HepG2 (cell line): ENCODE measurements around the gene CASKIN1. TPM values are rescaled to one million over a fixed set of nuclear protein-coding genes. Genes with fewer than 3 reads are reported as not detected.

ENCODE experiments used
- ATAC-seq: fragments of 200-7000 bp; cut with Tn5 transposase; 3 replicates; pipeline ENCODE4 v1.9.1; 2020; ENCODE audit warnings: mild to moderate bottlenecking, moderate library complexity
- BruUV-seq: library from RNA; stranded (reverse); fragments of 400-500 nt; replicated peaks from 2 replicates; lab custom pipeline; 2021; lab: Mats Ljungman, UMichigan
- CTCF ChIA-PET: fragments of 300-600 bp; formaldehyde crosslinking; extraction: SDS; loops from one replicate; lab custom pipeline; 2021; ENCODE audit warnings: low total read pairs, inconsistent platforms, low intra/inter-chr PET ratio; lab: Yijun Ruan, JAX
- POLR2A ChIA-PET: fragments of 350-600 bp; sonication (Branson Sonifier 250); formaldehyde crosslinking; loops from one replicate; lab custom pipeline; 2020; ENCODE audit warnings: antibody characterized with exemption, inconsistent platforms; lab: Yijun Ruan, JAX
- DNase-seq: peaks from one replicate; pipeline ENCODE4 v3.0.0-alpha.2; 2015; ENCODE audit warnings: low spot score
- FAIRE-seq: peaks from 3 replicates; lab custom pipeline; 2011; peaks lifted over from hg19 to GRCh38; lab: Jason Lieb, UNC
- H2AFZ ChIP-seq: one replicate; pipeline ENCODE4 v1.6.1; 2011; ENCODE audit warnings: low read length, inconsistent platforms
- H3K27ac ChIP-seq: fragments of 300-600 bp; 3 replicates; pipeline ENCODE4 v1.8.0; 2011; ENCODE audit warnings: mixed run types, mild to moderate bottlenecking, mixed read lengths, low read length, inconsistent platforms; ENCODE audit not compliant: insufficient read depth; ENCODE audit errors: extremely low read length
- H3K27me3 ChIP-seq, 2 experiments: fragments of 200-600 bp in 1 of 2; 2 replicates in 1 of 2; 3 replicates in 1 of 2; pipeline versions ENCODE4 v1.6.0 to v1.8.0; 2011; ENCODE audit warnings: low read length in 2 of 2, mild to moderate bottlenecking in 2 of 2, moderate library complexity in 2 of 2, inconsistent platforms in 1 of 2; ENCODE audit not compliant: insufficient read depth in 2 of 2, control insufficient read depth in 1 of 2
- H3K36me3 ChIP-seq, 2 experiments: fragments of 200-600 bp in 1 of 2; replicated peaks in 1 of 2; 2 replicates in 1 of 2; 3 replicates in 1 of 2; pipeline versions ENCODE4 v1.5.1 to v1.8.0; 2011; ENCODE audit warnings: low read length in 2 of 2, inconsistent platforms in 1 of 2; ENCODE audit not compliant: insufficient read depth in 2 of 2, control insufficient read depth in 1 of 2
- H3K4me1 ChIP-seq: 2 replicates; pipeline ENCODE4 v1.5.1; 2012; ENCODE audit warnings: low read length, inconsistent platforms; ENCODE audit not compliant: insufficient read depth
- H3K4me2 ChIP-seq: 2 replicates; pipeline ENCODE4 v1.6.0; 2011; ENCODE audit warnings: low read depth, low read length, inconsistent platforms
- H3K4me3 ChIP-seq, 3 experiments: fragments of 200-600 bp in 1 of 3; sonication (generic), shearing (Covaris generic) in 1 of 3; replicated peaks in 1 of 3; 2 replicates each; pipeline ENCODE4 v1.5.1; 2011 to 2016; ENCODE audit warnings: low read length in 3 of 3, inconsistent platforms in 2 of 3, low read depth in 2 of 3, mild to moderate bottlenecking in 2 of 3, control low read depth in 1 of 3, mixed read lengths in 1 of 3; ENCODE audit not compliant: insufficient read depth in 1 of 3
- H3K79me2 ChIP-seq: one replicate; pipeline ENCODE4 v1.6.1; 2011; ENCODE audit warnings: low read length, inconsistent platforms; ENCODE audit not compliant: insufficient read depth
- H3K9ac ChIP-seq: 2 replicates; pipeline ENCODE4 v1.6.0; 2011; ENCODE audit warnings: mild to moderate bottlenecking, low read depth, low read length, inconsistent platforms; ENCODE audit not compliant: insufficient read depth
- H3K9me3 ChIP-seq: 2 replicates; pipeline ENCODE4 v1.5.1; 2012; ENCODE audit warnings: mild to moderate bottlenecking, low read length
- H4K20me1 ChIP-seq: 2 replicates; pipeline ENCODE4 v1.6.0; 2011; ENCODE audit warnings: inconsistent platforms, mild to moderate bottlenecking, low read length, moderate library complexity; ENCODE audit not compliant: insufficient read depth
- AGO2 ChIP-seq: fragments of 200-400 bp; formaldehyde crosslinking; optimal IDR thresholded peaks from 2 replicates; pipeline ENCODE3; 2017; ENCODE audit warnings: mild to moderate bottlenecking, low read depth, low read length, moderate library complexity
- HCFC1 ChIP-seq: fragments of 150-350 bp; IDR thresholded peaks from 2 replicates; pipeline ENCODE4 v1.6.1; 2014; ENCODE audit warnings: low read depth, low read length
- JUNB ChIP-seq: sonication (generic); formaldehyde crosslinking; IDR thresholded peaks from 2 replicates; pipeline ENCODE4 v1.8.0; 2022; ENCODE audit warnings: missing genetic modification reagents, mild to moderate bottlenecking, borderline replicate concordance
- POLR2G ChIP-seq: fragments of 200-400 bp; formaldehyde crosslinking; IDR thresholded peaks from 2 replicates; pipeline ENCODE4 v1.6.1; 2018; ENCODE audit warnings: mild to moderate bottlenecking, low read depth, low read length, moderate library complexity
- RARG ChIP-seq: sonication (generic); formaldehyde crosslinking; IDR thresholded peaks from 2 replicates; pipeline ENCODE4 v1.4.0; 2020; ENCODE audit warnings: low read depth, mild to moderate bottlenecking, missing genetic modification reagents
- ZBTB7A ChIP-seq: sonication (generic); formaldehyde crosslinking; IDR thresholded peaks from 2 replicates; pipeline ENCODE4 v1.8.0; 2022; ENCODE audit warnings: mild to moderate bottlenecking, missing genetic modification reagents
- ZNF772 ChIP-seq: sonication (generic); formaldehyde crosslinking; IDR thresholded peaks from 2 replicates; pipeline ENCODE4 v1.5.0; 2020; ENCODE audit warnings: mild to moderate bottlenecking, missing genetic modification reagents
- WGBS: methylation state at CpG from one replicate; pipeline ENCODE4 v1.1.6; 2017; ENCODE audit warnings: low lambda C conversion rate; 5-methylcytosine and 5-hydroxymethylcytosine counted together
- in situ Hi-C: cut with HindIII; loops from 2 replicates; pipeline ENCODE4 v1.10.0; 2017; ENCODE audit warnings: low pct_unique_long_range_greater_than_20kb; ENCODE audit not compliant: extremely low pct_ligation_motif_present
- intact Hi-C: fragments of 100-400 bp; cut with micrococcal nuclease; formaldehyde crosslinking; loops from one replicate; pipeline ENCODE4 v1.10.0; 2022; ENCODE audit not compliant: unreplicated experiment
- polyA plus RNA-seq, 8 experiments: library from polyadenylated mRNA; depleted of rRNA in 3 of 8; stranded (reverse) in 7 of 8; unstranded in 1 of 8; fragments of >200 nt; fragmentation: Illumina TruSeq in 4 of 8; extraction: Trizol in 4 of 8; gene quantifications; 2 replicates each; pipeline versions ENCODE4 v1.2.1 to v1.2.3, GENCODE V29; 2011 to 2016; ENCODE audit warnings: low read depth in 4 of 8, missing spikeins in 1 of 8, mixed read lengths in 1 of 8; ENCODE audit not compliant: insufficient read depth in 1 of 8
- total RNA-seq, 5 experiments: library from RNA; depleted of rRNA; stranded (reverse); fragments of >200 nt; fragmentation: Illumina TruSeq; extraction: Trizol; gene quantifications; 2 replicates each; pipeline ENCODE4 v1.2.3, GENCODE V29; 2016; ENCODE audit warnings: low read depth in 1 of 5
- TF ChIP-seq, protein P1 (sequence below): sonication (generic); formaldehyde crosslinking; IDR thresholded peaks from 2 replicates; pipeline ENCODE4 v1.9.0; 2021; ENCODE audit warnings: mild to moderate bottlenecking, missing genetic modification reagents
- TF ChIP-seq, protein P2 (sequence below): sonication (generic); formaldehyde crosslinking; IDR thresholded peaks from 2 replicates; pipeline ENCODE4 v1.4.0; 2020; ENCODE audit warnings: mild to moderate bottlenecking, missing genetic modification reagents
- TF ChIP-seq, protein P3 (sequence below): sonication (generic); formaldehyde crosslinking; IDR thresholded peaks from 2 replicates; pipeline ENCODE4 v1.8.0; 2022; ENCODE audit warnings: missing genetic modification reagents, mild to moderate bottlenecking, moderate library complexity, borderline replicate concordance
- TF ChIP-seq, protein P4 (sequence below): sonication (generic); formaldehyde crosslinking; IDR thresholded peaks from 2 replicates; pipeline ENCODE4 v1.5.0; 2020; ENCODE audit warnings: missing genetic modification reagents, mild to moderate bottlenecking, borderline replicate concordance
- TF ChIP-seq, protein P5 (sequence below): IDR thresholded peaks from 2 replicates; pipeline ENCODE4 v1.6.1; 2012; ENCODE audit warnings: low read depth, low read length, improper control_type of control experiment

The CASKIN1 gene
- total and polyA plus RNA-seq, 2 of the 13 experiments (the other 11 are each of a cell fraction or from before 2014, with no cell fraction given) = 1.2 to 2.2 TPM

DNA sequence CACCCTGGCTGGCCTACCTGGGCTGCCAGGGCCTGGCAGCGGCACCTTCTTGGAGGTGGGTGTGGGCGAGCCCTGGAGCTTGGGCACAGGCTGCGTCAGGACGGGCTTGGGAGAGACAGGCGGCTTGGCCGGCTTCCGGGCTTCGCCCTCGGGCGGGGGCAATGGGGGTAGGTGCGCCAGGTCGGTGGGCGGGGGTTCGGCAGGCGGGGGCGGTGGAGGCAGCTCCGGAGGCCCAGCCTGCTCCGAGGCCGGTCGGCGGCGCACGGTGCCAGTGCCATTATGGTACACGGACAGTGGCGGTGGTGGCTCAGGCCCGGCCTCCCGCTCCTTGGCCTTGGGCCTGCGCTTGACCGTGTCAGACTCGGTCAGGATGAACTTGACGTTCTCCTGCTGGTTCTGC is 16.8 kb downstream of the CASKIN1 start:
- BruUV-seq = no TSS peak
- no peak overlapping the region for H3K4me3 ChIP-seq
- FAIRE-seq (no peak), DNase-seq (no peak), ATAC-seq (no peak)
- H3K27me3 ChIP-seq = no peaks in the 10 kb centered on the region
- in situ Hi-C loops = no loop called here
- CTCF ChIA-PET = no interaction called here
- no peaks in the 10 kb centered on the region for H3K79me2 ChIP-seq
- no peaks in the 10 kb centered on the region for H3K9me3 ChIP-seq
- no peak overlapping the region for H3K4me2 ChIP-seq
- 100% methylated on average over 2 of the region's 31 CpGs for WGBS
- POLR2A ChIA-PET = no interaction called here
- H3K27ac ChIP-seq = no peak overlapping the region
- peaks cover 17% of the 10 kb centered on the region for H3K4me1 ChIP-seq
- intact Hi-C loops = no loop called here
- H2AFZ ChIP-seq = no peak overlapping the region
- no peak overlapping the region for H3K9ac ChIP-seq
- H3K36me3 ChIP-seq = peaks cover 6 to 13% of the 10 kb centered on the region in 2 experiments; a peak in 2 of 5 replicates
- no peaks in the 10 kb centered on the region for H4K20me1 ChIP-seq
- peak; percentile 17 for TF ChIP-seq AGO2
- TF ChIP-seq HCFC1 = no peak
- TF ChIP-seq ZBTB7A = no peak
- TF ChIP-seq ZNF772 (CRISPR knock-in tag) = no peak
- TF ChIP-seq, protein P1, sequence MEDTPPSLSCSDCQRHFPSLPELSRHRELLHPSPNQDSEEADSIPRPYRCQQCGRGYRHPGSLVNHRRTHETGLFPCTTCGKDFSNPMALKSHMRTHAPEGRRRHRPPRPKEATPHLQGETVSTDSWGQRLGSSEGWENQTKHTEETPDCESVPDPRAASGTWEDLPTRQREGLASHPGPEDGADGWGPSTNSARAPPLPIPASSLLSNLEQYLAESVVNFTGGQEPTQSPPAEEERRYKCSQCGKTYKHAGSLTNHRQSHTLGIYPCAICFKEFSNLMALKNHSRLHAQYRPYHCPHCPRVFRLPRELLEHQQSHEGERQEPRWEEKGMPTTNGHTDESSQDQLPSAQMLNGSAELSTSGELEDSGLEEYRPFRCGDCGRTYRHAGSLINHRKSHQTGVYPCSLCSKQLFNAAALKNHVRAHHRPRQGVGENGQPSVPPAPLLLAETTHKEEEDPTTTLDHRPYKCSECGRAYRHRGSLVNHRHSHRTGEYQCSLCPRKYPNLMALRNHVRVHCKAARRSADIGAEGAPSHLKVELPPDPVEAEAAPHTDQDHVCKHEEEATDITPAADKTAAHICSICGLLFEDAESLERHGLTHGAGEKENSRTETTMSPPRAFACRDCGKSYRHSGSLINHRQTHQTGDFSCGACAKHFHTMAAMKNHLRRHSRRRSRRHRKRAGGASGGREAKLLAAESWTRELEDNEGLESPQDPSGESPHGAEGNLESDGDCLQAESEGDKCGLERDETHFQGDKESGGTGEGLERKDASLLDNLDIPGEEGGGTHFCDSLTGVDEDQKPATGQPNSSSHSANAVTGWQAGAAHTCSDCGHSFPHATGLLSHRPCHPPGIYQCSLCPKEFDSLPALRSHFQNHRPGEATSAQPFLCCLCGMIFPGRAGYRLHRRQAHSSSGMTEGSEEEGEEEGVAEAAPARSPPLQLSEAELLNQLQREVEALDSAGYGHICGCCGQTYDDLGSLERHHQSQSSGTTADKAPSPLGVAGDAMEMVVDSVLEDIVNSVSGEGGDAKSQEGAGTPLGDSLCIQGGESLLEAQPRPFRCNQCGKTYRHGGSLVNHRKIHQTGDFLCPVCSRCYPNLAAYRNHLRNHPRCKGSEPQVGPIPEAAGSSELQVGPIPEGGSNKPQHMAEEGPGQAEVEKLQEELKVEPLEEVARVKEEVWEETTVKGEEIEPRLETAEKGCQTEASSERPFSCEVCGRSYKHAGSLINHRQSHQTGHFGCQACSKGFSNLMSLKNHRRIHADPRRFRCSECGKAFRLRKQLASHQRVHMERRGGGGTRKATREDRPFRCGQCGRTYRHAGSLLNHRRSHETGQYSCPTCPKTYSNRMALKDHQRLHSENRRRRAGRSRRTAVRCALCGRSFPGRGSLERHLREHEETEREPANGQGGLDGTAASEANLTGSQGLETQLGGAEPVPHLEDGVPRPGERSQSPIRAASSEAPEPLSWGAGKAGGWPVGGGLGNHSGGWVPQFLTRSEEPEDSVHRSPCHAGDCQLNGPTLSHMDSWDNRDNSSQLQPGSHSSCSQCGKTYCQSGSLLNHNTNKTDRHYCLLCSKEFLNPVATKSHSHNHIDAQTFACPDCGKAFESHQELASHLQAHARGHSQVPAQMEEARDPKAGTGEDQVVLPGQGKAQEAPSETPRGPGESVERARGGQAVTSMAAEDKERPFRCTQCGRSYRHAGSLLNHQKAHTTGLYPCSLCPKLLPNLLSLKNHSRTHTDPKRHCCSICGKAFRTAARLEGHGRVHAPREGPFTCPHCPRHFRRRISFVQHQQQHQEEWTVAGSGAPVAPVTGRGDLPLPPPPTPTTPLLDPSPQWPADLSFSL (CRISPR knock-in tag) = no peak
- TF ChIP-seq, protein P2, sequence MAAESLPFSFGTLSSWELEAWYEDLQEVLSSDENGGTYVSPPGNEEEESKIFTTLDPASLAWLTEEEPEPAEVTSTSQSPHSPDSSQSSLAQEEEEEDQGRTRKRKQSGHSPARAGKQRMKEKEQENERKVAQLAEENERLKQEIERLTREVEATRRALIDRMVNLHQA (CRISPR knock-in tag) = no peak
- TF ChIP-seq, protein P3, sequence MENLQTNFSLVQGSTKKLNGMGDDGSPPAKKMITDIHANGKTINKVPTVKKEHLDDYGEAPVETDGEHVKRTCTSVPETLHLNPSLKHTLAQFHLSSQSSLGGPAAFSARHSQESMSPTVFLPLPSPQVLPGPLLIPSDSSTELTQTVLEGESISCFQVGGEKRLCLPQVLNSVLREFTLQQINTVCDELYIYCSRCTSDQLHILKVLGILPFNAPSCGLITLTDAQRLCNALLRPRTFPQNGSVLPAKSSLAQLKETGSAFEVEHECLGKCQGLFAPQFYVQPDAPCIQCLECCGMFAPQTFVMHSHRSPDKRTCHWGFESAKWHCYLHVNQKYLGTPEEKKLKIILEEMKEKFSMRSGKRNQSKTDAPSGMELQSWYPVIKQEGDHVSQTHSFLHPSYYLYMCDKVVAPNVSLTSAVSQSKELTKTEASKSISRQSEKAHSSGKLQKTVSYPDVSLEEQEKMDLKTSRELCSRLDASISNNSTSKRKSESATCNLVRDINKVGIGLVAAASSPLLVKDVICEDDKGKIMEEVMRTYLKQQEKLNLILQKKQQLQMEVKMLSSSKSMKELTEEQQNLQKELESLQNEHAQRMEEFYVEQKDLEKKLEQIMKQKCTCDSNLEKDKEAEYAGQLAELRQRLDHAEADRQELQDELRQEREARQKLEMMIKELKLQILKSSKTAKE (CRISPR knock-in tag) = no peak
- TF ChIP-seq, protein P4, sequence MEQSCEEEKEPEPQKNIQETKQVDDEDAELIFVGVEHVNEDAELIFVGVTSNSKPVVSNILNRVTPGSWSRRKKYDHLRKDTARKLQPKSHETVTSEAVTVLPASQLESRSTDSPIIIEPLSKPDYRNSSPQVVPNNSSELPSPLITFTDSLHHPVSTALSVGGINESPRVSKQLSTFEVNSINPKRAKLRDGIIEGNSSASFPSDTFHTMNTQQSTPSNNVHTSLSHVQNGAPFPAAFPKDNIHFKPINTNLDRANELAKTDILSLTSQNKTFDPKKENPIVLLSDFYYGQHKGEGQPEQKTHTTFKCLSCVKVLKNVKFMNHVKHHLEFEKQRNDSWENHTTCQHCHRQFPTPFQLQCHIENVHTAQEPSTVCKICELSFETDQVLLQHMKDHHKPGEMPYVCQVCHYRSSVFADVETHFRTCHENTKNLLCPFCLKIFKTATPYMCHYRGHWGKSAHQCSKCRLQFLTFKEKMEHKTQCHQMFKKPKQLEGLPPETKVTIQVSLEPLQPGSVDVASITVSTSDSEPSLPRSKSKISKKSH (CRISPR knock-in tag) = no peak
- TF ChIP-seq, protein P5, sequence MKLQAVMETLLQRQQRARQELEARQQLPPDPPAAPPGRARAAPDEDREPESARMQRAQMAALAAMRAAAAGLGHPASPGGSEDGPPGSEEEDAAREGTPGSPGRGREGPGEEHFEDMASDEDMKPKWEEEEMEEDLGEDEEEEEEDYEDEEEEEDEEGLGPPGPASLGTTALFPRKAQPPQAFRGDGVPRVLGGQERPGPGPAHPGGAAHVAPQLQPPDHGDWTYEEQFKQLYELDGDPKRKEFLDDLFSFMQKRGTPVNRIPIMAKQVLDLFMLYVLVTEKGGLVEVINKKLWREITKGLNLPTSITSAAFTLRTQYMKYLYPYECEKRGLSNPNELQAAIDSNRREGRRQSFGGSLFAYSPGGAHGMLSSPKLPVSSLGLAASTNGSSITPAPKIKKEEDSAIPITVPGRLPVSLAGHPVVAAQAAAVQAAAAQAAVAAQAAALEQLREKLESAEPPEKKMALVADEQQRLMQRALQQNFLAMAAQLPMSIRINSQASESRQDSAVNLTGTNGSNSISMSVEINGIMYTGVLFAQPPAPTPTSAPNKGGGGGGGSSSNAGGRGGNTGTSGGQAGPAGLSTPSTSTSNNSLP = no peak
- TF ChIP-seq POLR2G = 0 out of 2 replicates have a peak, but pooled peaks have one; percentile 32
- TF ChIP-seq JUNB (CRISPR knock-in tag) = no peak
- no peak for TF ChIP-seq RARG
